ENCODE data around the gene KIAA0319L.

GRCh38 chr1:35557118-35557610 lies at the start of gene KIAA0319L:
- TF ChIP-seq EZH2phosphoT487 (IDR thresholded peaks at IDR 0.05; ENCODE audit: insufficient read depth, low read depth): no peak
- no peak for TF ChIP-seq EZH2 (IDR thresholded peaks at IDR 0.05; ENCODE audit: insufficient read depth, poor library complexity, severe bottlenecking)
